Activated effector memory CD4-positive, alpha-beta T cell treated with anti-CD3 and anti-CD28 coated beads, Interleukin-2, amount 50 U/mL, for 16 hours (primary cell): ENCODE data around the gene PAX6.

Experiments used
- DNase-seq: peaks from one replicate; pipeline ENCODE4 v3.0.0-alpha.2; 2020

Gene PAX6

GRCh38 chr11:31807799-31808667 lies 3.1 kb downstream of the PAX6 start:
- no peak for DNase-seq

- no peak for DNase-seq
These were observed 4.0 kb downstream of the PAX6 start for GRCh38 chr11:31806928-31807798.

GRCh38 chr11:31806186-31806927 lies 4.8 kb downstream of the PAX6 start:
- no peak for DNase-seq

- peak; percentile 58 for DNase-seq
These were observed 5.4 kb downstream of the PAX6 start for GRCh38 chr11:31805629-31806185.

- peak; percentile 52 for DNase-seq
These were observed 6.0 kb downstream of the PAX6 start for GRCh38 chr11:31805037-31805628.

- no peak for DNase-seq
These were observed 6.6 kb downstream of the PAX6 start for GRCh38 chr11:31804312-31805036.

- no peak for DNase-seq
These were observed 7.3 kb downstream of the PAX6 start for GRCh38 chr11:31803813-31804311.

GRCh38 chr11:31802990-31803812 lies 7.9 kb downstream of the PAX6 start:
- no peak for DNase-seq

- no peak for DNase-seq
These were observed 8.5 kb downstream of the PAX6 start for GRCh38 chr11:31802609-31802989.

- no peak for DNase-seq
These were observed 9.0 kb downstream of the PAX6 start for GRCh38 chr11:31802000-31802551.

GRCh38 chr11:31801298-31801702 lies 9.8 kb downstream of the PAX6 start:
- DNase-seq, result no peak

GRCh38 chr11:31800398-31801265 lies 10.5 kb downstream of the PAX6 start:
- no peak for DNase-seq

- DNase-seq, result no peak
These were observed 11.4 kb downstream of the PAX6 start for GRCh38 chr11:31799435-31800397.

GRCh38 chr11:31798554-31799434 lies 12.3 kb downstream of the PAX6 start:
- no peak for DNase-seq

GRCh38 chr11:31798057-31798553 lies 13.0 kb downstream of the PAX6 start:
- DNase-seq, result no peak

- no peak for DNase-seq
These were observed 13.7 kb downstream of the PAX6 start for GRCh38 chr11:31797190-31798056.
